Activated T-cell treated with anti-CD3 and anti-CD28 coated beads for 24 hours (primary cell): Measurements from ENCODE around the gene MARCKSL1.
"Not testable (repeated sequence)": the region's sequence is repeated elsewhere in the genome, so short reads cannot be mapped to it uniquely, and the experiment has no call there.

Experiments used
- DNase-seq: peaks from one replicate; pipeline ENCODE4 v3.0.0-alpha.2; 2020; ENCODE audit warnings: low read depth

The MARCKSL1 gene

DNA sequence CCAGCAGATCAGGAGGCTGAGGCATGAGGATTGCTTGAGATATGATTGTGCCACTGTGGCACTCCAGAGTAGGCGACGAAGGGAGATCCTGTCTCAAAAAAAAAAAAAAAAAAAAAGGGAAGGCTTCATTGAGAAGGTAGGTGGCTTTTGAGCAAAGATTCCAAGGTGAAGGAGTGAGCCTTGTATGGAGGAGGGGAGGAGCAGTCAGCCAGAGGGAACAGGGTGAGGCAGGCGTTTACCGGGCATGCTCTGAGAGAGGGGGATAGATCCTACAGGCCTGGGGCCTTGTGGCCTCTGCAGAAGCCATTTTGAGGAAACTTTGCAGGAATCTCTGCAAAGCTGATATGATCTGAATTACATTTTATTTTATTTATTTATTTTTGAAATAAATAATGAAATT, 49.3 kb downstream of the MARCKSL1 start:
- no peak for DNase-seq

DNA sequence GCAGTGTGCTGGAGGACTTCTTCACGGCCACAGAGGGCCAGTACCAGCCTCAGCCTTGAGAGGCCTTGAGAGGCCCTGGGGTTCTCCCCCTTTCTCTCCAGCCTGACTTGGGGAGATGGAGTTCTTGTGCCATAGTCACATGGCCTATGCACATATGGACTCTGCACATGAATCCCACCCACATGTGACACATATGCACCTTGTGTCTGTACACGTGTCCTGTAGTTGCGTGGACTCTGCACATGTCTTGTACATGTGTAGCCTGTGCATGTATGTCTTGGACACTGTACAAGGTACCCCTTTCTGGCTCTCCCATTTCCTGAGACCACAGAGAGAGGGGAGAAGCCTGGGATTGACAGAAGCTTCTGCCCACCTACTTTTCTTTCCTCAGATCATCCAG, 50.4 kb downstream of the MARCKSL1 start:
- no peak for DNase-seq

DNA sequence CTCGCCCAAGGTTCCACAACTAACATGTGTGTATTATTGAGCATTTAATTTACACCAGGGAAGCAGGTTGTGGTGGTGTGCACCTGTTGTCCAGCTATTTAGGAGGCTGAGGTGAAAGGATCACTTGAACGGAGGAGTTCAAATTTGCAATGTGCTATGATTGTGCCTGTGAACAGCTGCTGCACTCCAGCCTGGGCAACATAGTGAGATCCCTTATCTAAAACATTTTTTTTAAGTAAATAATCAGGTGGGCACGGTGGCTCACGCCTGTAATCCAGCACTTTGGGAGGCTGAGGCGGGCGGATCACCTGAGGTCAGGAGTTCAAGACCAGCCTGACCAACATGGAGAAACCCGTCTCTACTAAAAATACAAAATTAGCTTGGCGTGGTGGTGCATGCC, 51.3 kb downstream of the MARCKSL1 start:
- not testable (repeated sequence) for DNase-seq
